GM20431 (cell line): ENCODE data around the gene SCRN3.
"Not testable (repeated sequence)": the region's sequence is repeated elsewhere in the genome, so short reads cannot be mapped to it uniquely, and the experiment has no call there.

Source experiments
- in situ Hi-C: fragments of 300-500 bp; cut with MseI, MboI; formaldehyde crosslinking; loops from one replicate; pipeline ENCODE4 v1.15.0; 2020; ENCODE audit warnings: low sequenced_read_pairs; ENCODE audit not compliant: unreplicated experiment

SCRN3 gene, protein sequence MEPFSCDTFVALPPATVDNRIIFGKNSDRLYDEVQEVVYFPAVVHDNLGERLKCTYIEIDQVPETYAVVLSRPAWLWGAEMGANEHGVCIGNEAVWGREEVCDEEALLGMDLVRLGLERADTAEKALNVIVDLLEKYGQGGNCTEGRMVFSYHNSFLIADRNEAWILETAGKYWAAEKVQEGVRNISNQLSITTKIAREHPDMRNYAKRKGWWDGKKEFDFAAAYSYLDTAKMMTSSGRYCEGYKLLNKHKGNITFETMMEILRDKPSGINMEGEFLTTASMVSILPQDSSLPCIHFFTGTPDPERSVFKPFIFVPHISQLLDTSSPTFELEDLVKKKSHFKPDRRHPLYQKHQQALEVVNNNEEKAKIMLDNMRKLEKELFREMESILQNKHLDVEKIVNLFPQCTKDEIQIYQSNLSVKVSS

DNA sequence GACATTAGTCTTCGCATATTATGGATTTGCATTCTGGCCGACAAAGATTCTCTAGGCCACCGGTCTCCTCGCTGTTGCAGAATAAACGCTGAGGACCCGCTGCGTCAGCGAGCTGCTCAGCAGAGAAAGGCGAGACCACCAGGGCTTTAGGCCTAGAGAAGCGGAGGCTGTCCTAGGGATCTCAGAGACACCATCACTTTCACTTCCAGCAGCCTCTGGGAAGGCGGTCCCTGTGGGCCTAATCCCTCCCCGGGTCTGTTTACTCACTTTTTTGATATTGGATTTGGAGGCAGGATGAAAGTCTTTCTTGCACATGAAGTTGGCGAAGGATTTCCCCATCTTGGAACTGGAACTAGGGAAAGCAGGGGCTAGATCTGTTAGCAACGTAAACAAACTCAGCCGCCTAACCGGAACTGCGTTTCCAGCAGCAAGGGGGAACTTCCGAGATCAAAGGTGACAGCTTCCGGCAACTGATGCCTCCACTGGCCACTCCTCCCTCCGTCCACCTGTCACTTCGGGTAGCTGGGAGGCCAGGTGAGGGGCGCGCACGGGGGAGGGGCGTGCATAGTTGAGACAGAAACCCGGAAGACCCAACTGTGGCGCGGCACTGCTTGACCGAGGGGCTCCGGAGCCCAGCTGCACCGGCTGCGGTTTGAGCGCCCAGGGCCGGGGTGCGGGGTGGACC lies at the start of gene SCRN3:
Gene SCRN3, plus strand, starts transcription at position 447 of the 685 bp plus-strand sequence. CDS start 2,554 bp downstream, outside the sequence.
- in situ Hi-C loops = no loop called here

DNA sequence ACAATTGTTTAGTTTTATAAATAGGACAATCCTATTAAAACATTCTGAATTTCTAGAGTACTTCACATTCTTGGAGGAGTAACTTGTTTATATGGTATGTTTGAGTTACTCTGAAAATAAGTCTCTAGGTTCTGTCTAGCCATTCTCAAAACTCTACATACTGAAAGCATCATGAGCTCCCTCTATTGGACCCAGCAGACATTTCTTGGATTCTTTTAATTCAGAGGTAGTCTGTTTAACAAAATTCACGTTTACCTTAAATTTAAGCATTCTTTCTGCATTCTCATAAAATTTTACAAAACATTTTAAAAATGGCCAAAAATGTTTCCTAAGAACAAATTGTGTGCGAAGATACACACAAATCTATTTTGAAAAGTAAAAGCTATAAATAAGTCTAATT lies 45.5 kb upstream of the SCRN3 start:
- in situ Hi-C loops = no loop called here

DNA sequence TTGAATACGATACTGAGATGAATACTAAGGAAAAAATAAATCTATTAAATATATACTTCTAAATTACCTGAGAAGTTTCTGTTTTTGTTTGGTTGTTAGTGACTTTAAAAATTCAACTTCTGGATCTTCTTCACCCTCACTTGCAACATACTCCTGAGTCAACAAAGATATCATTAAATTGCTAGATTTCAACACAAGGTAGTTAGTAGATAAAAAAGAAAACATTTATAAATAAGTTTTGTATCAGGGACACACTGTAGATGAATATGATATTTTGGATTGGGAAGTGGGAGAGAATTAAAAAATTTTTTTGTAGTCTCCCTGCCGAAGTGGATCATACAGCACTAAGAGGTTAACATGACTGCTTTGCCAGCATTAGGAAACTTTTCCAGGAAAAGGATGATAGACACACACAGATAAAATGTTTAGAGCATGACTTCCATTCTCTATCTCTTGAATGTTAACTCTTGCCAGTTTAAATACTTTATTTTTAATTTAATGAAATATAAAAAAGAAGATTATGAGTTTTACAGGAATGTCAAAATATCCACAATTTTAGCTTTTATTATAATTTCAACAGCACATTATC lies 44.8 kb upstream of the SCRN3 start:
- in situ Hi-C loops = no loop called here

DNA sequence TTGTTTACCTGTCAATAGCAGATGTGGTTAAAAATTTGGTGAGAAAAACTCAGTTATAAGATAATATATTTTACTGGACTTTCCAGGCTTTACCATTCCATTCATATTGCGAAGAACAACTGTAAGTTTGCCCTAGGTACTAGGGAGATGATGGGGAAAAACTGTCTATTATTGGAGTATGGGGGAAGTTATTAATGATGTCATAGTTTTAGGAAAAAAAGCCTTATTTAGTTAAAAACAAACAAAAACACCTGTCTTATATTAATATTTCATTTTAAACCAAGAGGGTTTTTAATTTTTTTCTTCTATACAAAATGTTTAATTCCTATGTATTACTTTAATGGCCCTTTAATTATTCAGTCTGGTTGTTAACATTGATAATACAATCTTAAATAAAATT lies 42.5 kb upstream of the SCRN3 start:
- in situ Hi-C loops = no loop called here

DNA sequence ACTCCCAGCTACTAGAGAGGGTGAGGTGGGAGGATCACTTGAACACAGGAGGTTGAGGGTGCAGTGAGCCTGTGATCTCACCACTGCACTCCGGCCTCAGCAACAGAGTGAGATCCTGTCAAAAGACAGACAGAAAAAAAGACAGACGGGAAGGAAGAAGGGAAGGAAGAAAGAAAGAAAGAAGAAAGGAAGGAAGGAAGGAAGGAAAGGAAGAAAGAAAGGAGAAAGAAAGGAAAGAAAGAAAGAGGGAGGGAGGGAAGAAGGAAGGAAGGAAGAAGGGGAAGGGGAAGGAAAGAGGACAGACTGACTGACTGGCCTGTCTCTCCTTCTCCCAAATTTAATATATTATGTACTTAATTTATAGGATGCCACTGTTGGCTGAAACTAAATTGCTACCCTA lies 39.2 kb upstream of the SCRN3 start:
- in situ Hi-C loops = no loop called here

DNA sequence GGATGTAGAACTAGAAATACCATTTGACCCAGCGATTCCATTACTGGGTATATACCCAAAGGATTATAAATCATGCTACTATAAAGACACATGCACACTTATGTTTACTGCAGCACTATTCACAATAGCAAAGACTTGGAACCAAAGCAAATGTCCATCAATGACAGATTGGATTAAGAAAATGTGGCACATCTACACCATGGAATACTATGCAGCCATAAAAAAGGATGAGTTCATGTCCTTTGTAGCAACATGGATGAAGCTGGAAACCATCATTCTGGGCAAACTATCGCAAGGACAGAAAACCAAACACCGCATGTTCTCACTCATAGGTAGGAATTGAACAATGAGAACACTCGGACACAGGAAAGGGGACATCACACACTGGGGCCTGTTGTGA lies 35.9 kb upstream of the SCRN3 start:
- in situ Hi-C loops = not testable (repeated sequence)

DNA sequence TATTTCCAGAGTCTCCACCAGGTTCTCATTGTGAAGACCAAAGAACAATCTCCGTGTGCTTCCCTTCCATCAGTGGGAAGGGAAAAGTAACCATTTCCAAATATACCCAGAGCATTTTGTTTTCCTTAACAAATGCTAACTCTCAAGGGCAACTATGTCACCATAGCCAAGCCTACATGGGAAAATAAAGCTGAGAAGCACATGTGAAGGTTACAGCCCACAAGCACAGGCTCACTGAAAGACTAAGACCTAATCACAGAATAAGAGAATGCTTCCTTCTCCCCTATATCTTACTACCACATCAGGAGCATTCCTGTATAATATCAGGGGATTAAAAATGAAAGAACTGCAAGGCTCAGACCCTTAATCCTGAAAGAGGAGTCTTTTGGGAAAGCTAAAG lies 32.6 kb upstream of the SCRN3 start:
- in situ Hi-C loops = no loop called here

DNA sequence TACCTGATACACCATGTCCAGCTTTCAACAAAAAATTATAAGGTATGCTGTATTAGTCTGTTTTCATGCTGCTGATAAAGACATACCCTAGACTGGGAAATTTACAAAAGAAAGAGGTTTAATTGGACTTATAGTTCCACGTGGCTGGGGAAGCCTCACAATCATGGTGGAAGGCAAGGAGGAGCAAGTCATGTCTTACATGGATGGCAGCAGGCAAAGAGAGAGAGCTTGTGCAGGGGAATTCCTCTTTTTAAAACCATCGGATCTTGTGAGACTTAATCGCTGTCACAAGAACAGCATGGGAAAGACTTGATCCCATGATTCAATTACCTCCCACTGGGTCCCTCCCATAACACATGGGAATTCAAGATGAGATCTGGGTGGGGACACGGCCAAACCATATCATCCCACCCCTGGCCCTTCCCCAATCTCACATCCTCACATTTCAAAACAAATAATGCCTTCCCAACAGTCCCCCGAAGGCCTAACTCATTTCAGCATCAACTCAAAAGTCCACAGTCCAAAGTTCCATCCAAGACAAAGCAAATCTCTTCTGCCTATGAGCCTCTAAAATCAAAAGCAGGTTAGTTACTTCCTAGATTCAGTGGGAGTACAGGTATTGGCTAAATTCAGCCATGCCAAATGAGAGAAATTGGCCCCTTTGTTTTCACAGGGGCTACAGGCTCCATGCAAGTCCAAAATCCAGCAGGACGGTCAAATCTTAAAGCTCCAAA lies 31.9 kb upstream of the SCRN3 start:
- in situ Hi-C loops = not testable (repeated sequence)

DNA sequence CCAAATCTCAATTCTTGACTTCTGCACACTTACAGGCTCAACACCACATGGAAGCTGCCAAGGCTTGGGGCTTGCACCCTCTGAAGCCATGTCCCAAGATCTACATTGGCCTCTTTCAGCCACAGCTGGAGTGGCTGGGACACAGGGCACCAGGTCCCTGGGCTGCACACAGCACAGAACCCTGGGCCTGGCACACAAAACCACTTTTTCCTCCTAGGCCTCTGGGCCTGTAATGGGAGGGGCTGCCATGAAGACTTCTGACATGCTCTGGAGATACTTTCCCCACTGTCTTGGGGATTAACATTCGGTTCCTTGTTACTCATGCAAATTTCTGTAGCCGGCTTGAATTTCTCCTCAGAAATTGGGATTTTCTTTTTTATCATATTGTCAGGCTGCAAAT lies 30.9 kb upstream of the SCRN3 start:
- in situ Hi-C loops = no loop called here

DNA sequence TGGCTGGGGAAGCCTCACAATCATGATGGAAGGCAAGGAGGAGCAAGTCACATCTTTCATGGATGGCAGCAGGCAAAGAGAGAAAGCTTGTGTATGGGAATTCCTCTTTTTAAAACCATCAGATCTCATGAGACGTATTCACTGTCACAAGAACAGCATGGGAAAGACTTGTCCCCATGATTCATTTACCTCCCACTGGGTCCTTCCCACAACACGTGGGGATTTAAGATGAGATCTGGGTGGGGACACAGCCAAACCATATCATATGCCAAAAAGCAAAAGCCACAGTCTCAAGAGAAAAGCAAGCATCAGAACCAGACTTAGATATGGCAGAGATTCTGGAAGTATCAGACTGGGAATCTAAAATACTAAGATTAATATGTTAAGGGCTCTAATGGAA lies 30.0 kb upstream of the SCRN3 start:
- in situ Hi-C loops = no loop called here

DNA sequence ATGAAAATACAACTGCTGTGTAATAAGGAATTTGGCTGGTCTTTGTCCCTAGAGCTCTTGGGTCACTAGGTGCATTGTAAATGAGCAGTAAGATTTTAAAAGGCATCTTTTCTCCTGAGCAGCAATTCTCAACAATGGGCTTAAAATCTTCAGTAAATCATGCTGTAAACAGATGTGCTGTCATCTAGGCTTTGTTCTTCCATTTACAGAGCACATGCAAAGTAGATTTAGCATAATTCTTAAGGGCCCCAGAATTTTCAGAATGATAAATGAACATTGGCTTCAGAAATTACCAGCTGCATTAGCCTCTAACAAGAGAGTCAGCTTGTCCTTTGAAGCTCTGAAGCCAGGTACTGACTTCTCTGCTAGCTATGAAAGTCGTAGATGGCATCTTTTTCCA lies 26.8 kb upstream of the SCRN3 start:
- in situ Hi-C loops = no loop called here

DNA sequence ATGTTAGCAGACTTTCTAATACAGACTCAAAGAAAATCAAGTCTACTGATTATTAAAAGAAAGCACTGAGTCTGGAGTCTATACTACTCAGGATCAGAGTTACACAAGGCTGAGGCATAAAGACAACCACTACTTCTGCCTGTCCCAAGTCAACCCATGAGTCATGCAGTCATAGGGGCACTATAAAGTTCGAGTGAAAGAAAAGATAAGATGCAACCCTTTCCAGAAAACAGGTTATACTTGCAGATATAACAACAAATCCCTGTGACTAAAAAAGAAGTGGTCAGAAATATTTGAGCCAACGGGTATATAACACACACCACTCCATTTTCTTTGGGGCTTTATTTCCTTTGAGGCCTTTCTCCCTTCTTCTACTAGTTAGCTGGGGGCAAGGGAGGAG lies 18.6 kb upstream of the SCRN3 start:
- in situ Hi-C loops = no loop called here

DNA sequence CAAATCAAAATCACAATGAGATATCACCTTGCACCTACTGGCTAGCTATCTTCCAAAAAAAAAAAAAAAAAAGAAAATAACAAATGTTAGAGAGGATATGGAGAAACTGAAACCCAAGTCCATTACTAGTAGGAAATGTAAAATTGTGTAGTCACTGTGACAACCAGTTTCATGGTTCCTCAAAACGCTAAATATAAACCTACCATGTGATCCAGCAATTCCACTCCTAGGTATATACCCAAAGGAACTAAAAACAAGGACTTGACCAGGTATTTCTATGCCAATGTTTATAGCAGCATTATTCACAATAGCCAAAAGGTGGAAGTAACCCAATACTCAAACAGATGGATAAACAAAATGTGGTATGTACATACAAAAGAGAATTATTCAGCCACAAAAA lies 11.7 kb upstream of the SCRN3 start:
- in situ Hi-C loops = no loop called here

DNA sequence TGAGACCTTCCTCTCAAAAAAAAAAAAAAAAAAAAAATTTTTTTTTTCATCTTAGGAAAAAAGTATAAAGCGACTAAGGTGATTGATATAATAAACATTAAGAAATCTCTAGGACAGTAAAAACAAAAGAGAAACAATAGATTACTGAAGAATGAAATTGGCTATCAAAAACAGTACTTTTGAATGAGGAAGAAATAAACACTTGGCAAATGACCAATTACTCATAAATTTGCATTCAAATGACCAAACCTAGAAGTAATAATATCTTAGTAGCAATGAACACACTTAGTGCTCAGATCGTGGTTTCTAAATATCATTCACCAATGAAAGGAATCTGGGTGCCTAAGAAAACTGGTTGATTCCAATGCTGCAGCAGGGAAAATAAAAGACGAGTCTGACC lies 10.3 kb upstream of the SCRN3 start:
- in situ Hi-C loops = no loop called here

DNA sequence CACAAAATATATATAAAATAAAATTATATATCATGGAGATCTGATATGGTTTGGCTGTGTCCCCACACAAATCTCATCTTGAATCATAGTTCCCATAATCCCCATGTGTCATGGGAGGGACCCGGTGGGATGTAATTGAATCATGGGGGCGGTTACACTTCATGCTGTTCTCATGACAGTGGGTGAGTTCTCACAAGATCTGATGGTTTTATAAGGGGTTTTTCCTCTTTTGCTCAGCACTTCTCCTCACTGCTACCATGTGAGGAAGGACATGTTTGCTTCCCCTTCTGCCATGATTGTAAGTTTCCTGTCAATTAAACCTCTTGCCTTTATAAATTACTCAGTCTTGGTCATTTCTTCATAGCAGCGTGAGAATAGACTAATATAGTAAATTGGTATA lies 6.8 kb upstream of the SCRN3 start:
- in situ Hi-C loops = not testable (repeated sequence)

DNA sequence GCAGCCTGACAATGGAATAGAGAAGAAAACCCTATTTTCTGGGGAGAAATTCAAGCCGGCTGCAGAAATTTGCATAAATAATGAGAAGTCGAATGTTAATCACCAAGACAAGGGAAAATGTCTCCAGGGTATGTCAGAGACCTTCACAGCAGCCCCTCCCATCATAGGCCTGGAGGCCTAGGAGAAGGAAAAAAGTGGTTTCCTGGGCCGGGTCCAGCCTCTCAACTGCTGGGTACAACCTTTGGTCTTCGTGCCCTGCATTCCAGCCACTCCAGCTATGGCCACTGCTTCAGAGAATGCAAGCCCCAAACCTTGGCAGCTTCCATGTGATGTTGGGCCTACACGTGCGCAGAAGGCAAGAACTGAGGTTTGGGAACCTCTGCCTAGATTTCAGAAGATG lies 6.0 kb upstream of the SCRN3 start:
- in situ Hi-C loops = no loop called here

DNA sequence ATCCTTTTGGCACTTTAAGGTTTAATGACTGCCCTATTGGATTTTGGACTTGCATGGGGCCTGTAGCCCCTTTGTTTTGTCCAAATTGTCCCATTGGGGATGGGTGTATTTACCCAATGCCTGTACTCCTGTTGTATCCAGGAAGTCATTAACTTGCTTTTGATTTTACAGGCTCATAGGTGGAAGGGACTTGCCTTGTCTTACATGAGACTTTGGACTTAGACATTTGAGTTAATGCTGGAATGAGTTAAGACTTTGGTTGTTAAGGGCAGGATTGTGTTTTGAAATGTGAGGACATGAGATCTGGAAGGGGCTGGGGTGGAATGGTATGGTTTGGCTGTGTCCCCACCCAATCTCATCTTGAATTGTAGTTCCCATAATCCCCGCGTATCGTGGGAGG lies 5.2 kb upstream of the SCRN3 start:
- in situ Hi-C loops = not testable (repeated sequence)

DNA sequence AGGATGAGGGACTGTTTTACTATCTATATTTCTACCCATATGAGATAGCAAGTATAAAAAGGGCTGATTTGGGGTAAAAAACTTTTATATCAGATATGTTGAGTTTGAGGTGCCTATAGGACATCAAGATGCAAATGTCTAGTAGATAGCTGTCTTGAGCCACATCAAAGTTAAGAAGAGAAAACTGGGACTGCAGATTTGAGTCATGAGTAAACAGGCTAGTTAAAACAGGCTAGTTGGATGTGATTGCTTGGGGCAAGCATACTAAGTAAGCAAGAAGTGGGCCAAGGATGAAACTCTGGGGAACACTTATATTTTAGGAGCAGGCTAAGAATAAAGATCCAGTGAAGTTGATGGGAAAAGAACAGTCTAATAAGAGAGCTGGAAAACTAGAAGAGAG lies 2.8 kb upstream of the SCRN3 start:
- in situ Hi-C loops = no loop called here

DNA sequence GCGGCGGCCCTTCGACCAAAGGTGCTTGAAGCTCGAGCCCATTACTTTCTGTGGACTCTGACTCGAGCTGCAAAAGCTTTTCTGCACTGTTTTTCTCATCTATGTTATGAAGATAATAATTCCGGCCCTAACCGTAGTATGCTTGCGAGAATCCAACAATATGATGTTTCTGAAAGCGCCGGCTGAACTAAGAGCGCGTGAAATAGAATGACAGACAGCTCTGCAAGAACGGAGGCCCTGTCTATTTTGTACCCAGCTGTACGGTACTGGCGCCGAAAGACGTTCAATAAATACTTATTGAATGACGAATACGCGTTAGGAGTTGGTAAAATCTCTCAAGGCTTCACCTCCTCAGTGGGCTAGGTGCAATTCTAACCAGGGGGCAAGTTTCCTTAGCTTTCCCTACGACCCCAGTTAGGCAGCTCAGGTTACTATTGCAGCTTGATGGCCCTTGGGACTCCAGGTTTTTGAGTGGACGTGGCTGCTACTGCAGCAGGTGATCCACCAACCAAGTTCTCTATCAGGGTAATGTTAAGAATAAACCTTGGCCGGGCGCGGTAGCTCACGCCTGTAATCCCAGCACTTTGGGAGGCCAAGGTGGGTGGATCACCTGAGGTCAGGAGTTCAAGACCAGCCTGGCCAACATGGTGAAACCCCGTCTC lies 570 bp downstream of the SCRN3 start:
- in situ Hi-C loops = no loop called here

DNA sequence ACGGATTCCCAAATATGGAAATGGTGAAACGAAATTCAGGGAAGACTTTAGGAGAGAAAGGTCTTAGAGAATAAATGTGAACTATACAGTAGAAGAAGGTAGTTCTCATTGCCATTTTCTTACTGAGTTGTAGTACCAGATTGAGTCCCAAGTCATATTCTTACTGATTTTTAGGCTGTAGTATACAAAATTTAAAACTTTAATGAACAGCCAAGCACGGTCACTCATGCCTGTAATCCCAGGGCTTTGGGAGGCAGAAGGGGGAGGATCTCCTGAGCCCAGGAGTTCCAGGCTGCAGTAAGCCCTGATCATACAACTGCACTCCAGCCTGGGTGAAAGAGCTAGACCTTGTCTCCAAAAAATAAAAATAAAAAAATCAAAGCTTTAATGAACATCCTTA lies 2.2 kb downstream of the SCRN3 start:
- in situ Hi-C loops = no loop called here
